B cell (primary cell): ENCODE data around the gene BCAR1. TPM values are rescaled to one million over a fixed set of nuclear protein-coding genes. Genes with fewer than 3 reads are reported as not detected.

Source experiments
- ATAC-seq: fragments of 200-7000 bp; cut with Tn5 transposase; one replicate; pipeline ENCODE4 v1.10.0; 2021; ENCODE audit warnings: low read depth, mild to moderate bottlenecking, moderate number of reproducible peaks, moderate library complexity
- CTCF ChIA-PET: fragments of 350-600 bp; sonication (Branson Sonifier 250); formaldehyde crosslinking; loops from one replicate; lab custom pipeline; 2021; ENCODE audit warnings: antibody characterized with exemption, inconsistent platforms; lab: Charles Lee
- POLR2A ChIA-PET: fragments of 350-600 bp; sonication (Branson Sonifier 250); formaldehyde crosslinking; loops from one replicate; lab custom pipeline; 2021; ENCODE audit warnings: antibody characterized with exemption; lab: Charles Lee
- DNase-seq: peaks from one replicate; pipeline ENCODE4 v3.0.0; 2013
- H2AFZ ChIP-seq: 2 replicates; pipeline ENCODE4 v1.6.1; 2012; ENCODE audit warnings: mild to moderate bottlenecking, low read depth, low read length; ENCODE audit not compliant: insufficient read depth, poor library complexity, severe bottlenecking
- H3K27ac ChIP-seq, 2 donors: 1 replicate in 1 of 2; 2 replicates in 1 of 2; pipeline ENCODE4 v1.5.1; 2012 to 2013; ENCODE audit warnings: low read length in 2 of 2, mild to moderate bottlenecking in 2 of 2, moderate library complexity in 1 of 2
- H3K27me3 ChIP-seq, 4 experiments: fragments of 200-600 bp in 1 of 4; sonication (generic) in 1 of 4; replicated peaks in 1 of 4; 1 replicate in 2 of 4; 2 replicates in 2 of 4; pipeline versions ENCODE4 v1.6.1 to v1.7.0; 2013 to 2016; ENCODE audit warnings: low read length in 3 of 4, mild to moderate bottlenecking in 2 of 4, mixed read lengths in 1 of 4, moderate library complexity in 1 of 4; ENCODE audit not compliant: insufficient read depth in 4 of 4, control insufficient read depth in 3 of 4; ENCODE audit errors: control extremely low read depth in 1 of 4
- H3K36me3 ChIP-seq, 2 experiments: replicated peaks in 1 of 2; 1 replicate in 1 of 2; 2 replicates in 1 of 2; pipeline versions ENCODE4 v1.6.1 to v1.7.1; 2013; ENCODE audit warnings: low read length in 1 of 2; ENCODE audit not compliant: insufficient read depth in 2 of 2, control insufficient read depth in 1 of 2; ENCODE audit errors: control extremely low read depth in 1 of 2, extremely low read depth in 1 of 2
- H3K4me1 ChIP-seq, 2 donors: fragments of 200-600 bp in 1 of 2; sonication (generic) in 1 of 2; 1 replicate in 1 of 2; 2 replicates in 1 of 2; pipeline versions ENCODE4 v1.5.1 to v1.6.1; 2013 to 2017; ENCODE audit warnings: low read length in 2 of 2; ENCODE audit not compliant: control insufficient read depth in 2 of 2, insufficient read depth in 2 of 2
- H3K4me2 ChIP-seq: replicated peaks from 2 replicates; pipeline ENCODE3; 2012; ENCODE audit warnings: mild to moderate bottlenecking, low read depth, low read length; ENCODE audit not compliant: poor library complexity, severe bottlenecking
- H3K4me3 ChIP-seq, 5 experiments: fragments of 200-600 bp in 1 of 5; sonication (generic) in 1 of 5; 1 replicate in 3 of 5; 2 replicates in 2 of 5; pipeline versions ENCODE4 v1.5.1 to v1.7.0; 2011 to 2016; ENCODE audit warnings: low read length in 4 of 5, mild to moderate bottlenecking in 4 of 5, low read depth in 2 of 5, control low read depth in 1 of 5, moderate library complexity in 1 of 5; ENCODE audit not compliant: insufficient read depth in 1 of 5; ENCODE audit errors: control extremely low read depth in 1 of 5, extremely low read depth in 1 of 5
- H3K79me2 ChIP-seq: fragments of 200-600 bp; sonication (generic); one replicate; pipeline ENCODE4 v1.6.0; 2016; ENCODE audit warnings: low read length; ENCODE audit not compliant: control insufficient read depth, insufficient read depth
- H3K9ac ChIP-seq: fragments of 200-600 bp; sonication (generic); 2 replicates; pipeline ENCODE4 v1.6.1; 2017; ENCODE audit warnings: mild to moderate bottlenecking, low read length, moderate library complexity
- H3K9me3 ChIP-seq, 3 donors: one replicate each; pipeline versions ENCODE4 v1.6.1 to v1.7.1; 2013; ENCODE audit warnings: low read length in 2 of 3; ENCODE audit not compliant: control insufficient read depth in 2 of 3, insufficient read depth in 1 of 3; ENCODE audit errors: control extremely low read depth in 1 of 3
- H4K20me1 ChIP-seq: 2 replicates; pipeline ENCODE4 v1.6.0; 2012; ENCODE audit warnings: mild to moderate bottlenecking, low read length; ENCODE audit not compliant: insufficient read depth, control insufficient read depth, poor library complexity, severe bottlenecking
- H3K27ac Mint-ChIP-seq: one replicate; pipeline ENCODE4 v1.8.0; 2021; ENCODE audit warnings: mixed read lengths
- H3K27me3 Mint-ChIP-seq: one replicate; pipeline ENCODE4 v1.8.0; 2021; ENCODE audit warnings: mixed read lengths
- H3K4me1 Mint-ChIP-seq: one replicate; pipeline ENCODE4 v1.8.0; 2021; ENCODE audit warnings: mixed read lengths
- H3K4me3 Mint-ChIP-seq: one replicate; pipeline ENCODE4 v1.8.0; 2021; ENCODE audit warnings: mixed read lengths
- H3K9me3 Mint-ChIP-seq: one replicate; pipeline ENCODE4 v1.8.0; 2022; ENCODE audit warnings: mixed read lengths; ENCODE audit not compliant: insufficient read depth
- CTCF ChIP-seq: fragments of 200-600 bp; IDR thresholded peaks from one replicate; pipeline ENCODE4 v1.8.0; 2022; ENCODE audit warnings: antibody characterized with exemption, mild to moderate bottlenecking
- EZH2 ChIP-seq: IDR thresholded peaks from 2 replicates; pipeline ENCODE4 v1.6.1; 2012; ENCODE audit warnings: borderline replicate concordance, low read depth, mild to moderate bottlenecking, moderate library complexity, low read length; ENCODE audit not compliant: insufficient read depth, poor library complexity, severe bottlenecking
- WGBS: methylation state at CpG from one replicate; pipeline ENCODE4 v1.1.5; 2013; ENCODE audit warnings: missing lambda C conversion rate; ENCODE audit not compliant: insufficient coverage; 5-methylcytosine and 5-hydroxymethylcytosine counted together
- intact Hi-C: fragments of 100-400 bp; cut with micrococcal nuclease; formaldehyde crosslinking; loops from one replicate; pipeline ENCODE4 v1.10.0; 2022
- polyA plus RNA-seq: library from polyadenylated mRNA; depleted of rRNA; stranded (reverse); fragments of >200 nt; gene quantifications from 2 replicates; pipeline ENCODE4 v1.2.3, GENCODE V29; 2012
- total RNA-seq, 2 donors: library from RNA; stranded (reverse); fragments of 120-200 nt in 1 of 2; gene quantifications; 1 replicate in 1 of 2; 2 replicates in 1 of 2; pipeline versions ENCODE4 v1.2.3 to v1.2.4, GENCODE V29; 2013 to 2022

Gene BCAR1
- total and polyA plus RNA-seq, 2 donors (not counting 1 experiment from before 2014, with no cell fraction given): not detected

GRCh38 chr16:75262800-75263127 lies 11.3 kb upstream of the BCAR1 start:
- ChIA-PET POLR2A (interaction anchor here (0.6 kb wide), 1 partner anchor 39 kb away, joined by 4 read pairs; no protein-coding TSS in a partner anchor), CTCF (interaction anchor here (0.6 kb wide), 1 partner anchor 60 kb away, joined by 3 read pairs; no protein-coding TSS in a partner anchor)
- H2AFZ ChIP-seq: no peak overlapping the region
- H3K36me3 ChIP-seq: no peaks in the 10 kb centered on the region
- H3K4me2 ChIP-seq: no peak overlapping the region
- peaks cover 59% of the 10 kb centered on the region for H3K27me3 Mint-ChIP-seq
- TF ChIP-seq EZH2 (no peak), CTCF (no peak)
- H3K27ac ChIP-seq: no peak overlapping the region
- H3K79me2 ChIP-seq: no peaks in the 10 kb centered on the region
- no peaks in the 10 kb centered on the region for H3K9me3 Mint-ChIP-seq
- H3K4me3 Mint-ChIP-seq: peak overlapping the region; percentile 30
- H3K4me1 ChIP-seq: peaks cover 14 to 18% of the 10 kb centered on the region in 2 donors
- no peak for ATAC-seq
- H3K27me3 ChIP-seq: peaks cover 0 to 63% (median 29%) of the 10 kb centered on the region in 4 experiments
- 95% methylated on average over 5 of the region's 5 CpGs for WGBS
- no peak overlapping the region for H3K4me3 ChIP-seq
- H3K9me3 ChIP-seq: peaks cover 0 to 14% (median 0%) of the 10 kb centered on the region in 3 donors
- DNase-seq: no peak
- H4K20me1 ChIP-seq: no peaks in the 10 kb centered on the region
- no peak overlapping the region for H3K9ac ChIP-seq
- H3K27ac Mint-ChIP-seq: no peak overlapping the region
- intact Hi-C loops: no loop called here
- H3K4me1 Mint-ChIP-seq: peaks cover 11% of the 10 kb centered on the region

GRCh38 chr16:75262104-75262799 lies 10.8 kb upstream of the BCAR1 start:
- Histone ChIP-seq H3K9me3 (peaks cover 0 to 12% (median 0%) of the 10 kb centered on the region in 3 donors), H3K4me1 (peaks cover 14 to 18% of the 10 kb centered on the region in 2 donors), H3K36me3 (no peaks in the 10 kb centered on the region), H3K4me3 (no peak overlapping the region), H3K27ac (no peak overlapping the region), H3K27me3 (peaks cover 0 to 64% (median 29%) of the 10 kb centered on the region in 4 experiments), H3K9ac (no peak overlapping the region), H3K4me2 (no peak overlapping the region), H3K79me2 (no peaks in the 10 kb centered on the region), H4K20me1 (no peaks in the 10 kb centered on the region), H2AFZ (no peak overlapping the region)
- ATAC-seq (no peak), DNase-seq (no peak)
- H3K4me3 Mint-ChIP-seq: no peak overlapping the region
- CTCF ChIA-PET: no interaction called here
- H3K9me3 Mint-ChIP-seq: no peaks in the 10 kb centered on the region
- peaks cover 59% of the 10 kb centered on the region for H3K27me3 Mint-ChIP-seq
- no peak for TF ChIP-seq EZH2
- peak overlapping the region; percentile 15 for H3K27ac Mint-ChIP-seq
- intact Hi-C loops: no loop called here
- POLR2A ChIA-PET: no interaction called here
- 89% methylated on average over 11 of the region's 14 CpGs for WGBS
- peaks cover 11% of the 10 kb centered on the region for H3K4me1 Mint-ChIP-seq
